Measurements from ENCODE around the gene CCDC27.

CCDC27 gene

DNA sequence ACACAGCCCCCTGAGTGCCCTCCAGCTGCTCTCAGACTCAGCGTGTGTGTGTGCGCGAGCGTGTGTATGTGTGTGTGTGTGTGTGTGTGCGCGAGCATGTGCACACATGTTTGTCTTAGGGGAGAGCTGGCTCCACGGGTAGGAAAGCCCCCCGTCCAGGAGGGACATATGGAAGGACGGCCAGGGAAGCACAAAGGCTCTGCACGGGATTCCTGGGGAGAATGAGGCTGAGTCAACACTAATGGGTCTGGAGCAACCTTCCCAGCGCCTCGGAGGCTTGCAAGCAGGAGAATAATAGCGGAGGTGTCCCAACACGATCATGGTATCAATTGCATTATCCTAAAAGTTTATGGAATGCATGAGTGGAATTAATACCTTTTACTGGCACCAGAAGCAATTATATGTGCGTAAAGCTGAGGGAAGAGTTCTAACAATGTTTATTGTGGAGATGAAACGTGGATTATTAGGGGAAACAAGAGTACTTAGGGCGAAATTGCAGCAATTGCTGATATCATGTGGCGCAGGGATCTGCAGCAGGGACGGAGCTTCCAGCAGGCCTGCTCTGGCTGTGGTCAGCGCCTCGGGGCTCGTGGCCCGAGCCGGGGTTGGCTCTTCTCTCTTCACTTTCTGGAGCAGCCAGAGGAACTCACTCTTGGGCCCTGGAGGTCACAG lies 40.3 kb upstream of the CCDC27 start:
- Histone ChIP-seq H3K9me3 (no peaks in the 10 kb centered on the region), H3K36me3 (no peaks in the 10 kb centered on the region), H3K27me3 (no peaks in the 10 kb centered on the region), H3K4me1 (peaks cover 26% of the 10 kb centered on the region), H3K4me3 (ENCODE audit: low read depth, low read length) (no peak overlapping the region)
- TF ChIP-seq, protein P1, sequence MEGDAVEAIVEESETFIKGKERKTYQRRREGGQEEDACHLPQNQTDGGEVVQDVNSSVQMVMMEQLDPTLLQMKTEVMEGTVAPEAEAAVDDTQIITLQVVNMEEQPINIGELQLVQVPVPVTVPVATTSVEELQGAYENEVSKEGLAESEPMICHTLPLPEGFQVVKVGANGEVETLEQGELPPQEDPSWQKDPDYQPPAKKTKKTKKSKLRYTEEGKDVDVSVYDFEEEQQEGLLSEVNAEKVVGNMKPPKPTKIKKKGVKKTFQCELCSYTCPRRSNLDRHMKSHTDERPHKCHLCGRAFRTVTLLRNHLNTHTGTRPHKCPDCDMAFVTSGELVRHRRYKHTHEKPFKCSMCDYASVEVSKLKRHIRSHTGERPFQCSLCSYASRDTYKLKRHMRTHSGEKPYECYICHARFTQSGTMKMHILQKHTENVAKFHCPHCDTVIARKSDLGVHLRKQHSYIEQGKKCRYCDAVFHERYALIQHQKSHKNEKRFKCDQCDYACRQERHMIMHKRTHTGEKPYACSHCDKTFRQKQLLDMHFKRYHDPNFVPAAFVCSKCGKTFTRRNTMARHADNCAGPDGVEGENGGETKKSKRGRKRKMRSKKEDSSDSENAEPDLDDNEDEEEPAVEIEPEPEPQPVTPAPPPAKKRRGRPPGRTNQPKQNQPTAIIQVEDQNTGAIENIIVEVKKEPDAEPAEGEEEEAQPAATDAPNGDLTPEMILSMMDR (IDR thresholded peaks at IDR 0.05; ENCODE audit: low read depth, low read length), result no peak
- DNase-seq, result peak; percentile 58

DNA sequence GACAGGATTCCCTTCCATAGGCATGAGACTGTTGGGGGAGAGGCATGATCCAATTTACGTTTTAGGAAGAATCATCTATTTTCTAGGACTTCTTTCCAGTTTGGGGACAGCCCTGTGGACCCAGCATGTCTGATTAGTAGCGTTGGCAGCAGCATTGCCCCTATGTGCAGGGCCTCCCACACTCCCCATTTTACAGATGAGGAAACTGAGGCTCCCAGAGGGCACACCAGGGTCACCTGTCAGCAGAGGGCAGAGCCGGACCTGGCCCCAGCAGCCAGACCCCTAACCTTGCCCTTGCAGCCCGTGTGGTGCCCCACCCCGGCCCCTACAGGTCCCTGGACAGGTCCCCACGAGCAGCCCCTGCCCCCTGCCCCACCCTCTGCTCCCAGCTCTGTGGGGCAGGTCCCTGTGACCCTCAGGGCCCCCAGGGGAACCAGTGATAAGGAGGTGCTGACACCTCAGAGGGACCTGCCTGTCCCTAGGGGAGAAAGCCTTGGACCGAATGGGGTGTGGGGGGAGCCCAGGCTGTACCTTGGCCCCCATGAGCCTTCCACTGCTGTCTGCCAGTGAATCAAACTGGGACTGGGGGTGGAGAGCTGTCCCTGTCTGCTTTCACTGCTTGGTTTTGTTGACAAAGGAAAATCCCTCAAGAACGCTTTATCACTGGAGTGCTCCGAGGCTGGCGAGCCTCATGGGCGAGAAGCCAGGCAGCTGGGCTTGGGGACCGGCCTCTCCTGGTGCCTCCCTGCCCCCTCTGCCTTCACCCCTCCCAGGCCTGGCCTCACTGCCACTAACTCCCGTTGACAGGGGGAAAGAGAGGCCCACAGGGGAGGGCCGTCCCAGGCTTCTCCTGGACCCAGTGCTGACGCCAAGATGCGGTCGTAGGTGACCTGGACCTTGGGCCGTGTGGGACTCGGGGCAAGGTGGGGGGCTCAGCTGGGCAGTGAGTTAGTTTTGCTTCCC lies 39.4 kb upstream of the CCDC27 start:
- Histone ChIP-seq H3K4me1 (peaks cover 33% of the 10 kb centered on the region), H3K4me3 (ENCODE audit: low read depth, low read length) (no peak overlapping the region), H3K36me3 (no peaks in the 10 kb centered on the region), H3K9me3 (no peaks in the 10 kb centered on the region), H3K27me3 (no peaks in the 10 kb centered on the region)
- TF ChIP-seq, protein P1 (IDR thresholded peaks at IDR 0.05; ENCODE audit: low read depth, low read length), result no peak
- DNase-seq, result peak; percentile 61

DNA sequence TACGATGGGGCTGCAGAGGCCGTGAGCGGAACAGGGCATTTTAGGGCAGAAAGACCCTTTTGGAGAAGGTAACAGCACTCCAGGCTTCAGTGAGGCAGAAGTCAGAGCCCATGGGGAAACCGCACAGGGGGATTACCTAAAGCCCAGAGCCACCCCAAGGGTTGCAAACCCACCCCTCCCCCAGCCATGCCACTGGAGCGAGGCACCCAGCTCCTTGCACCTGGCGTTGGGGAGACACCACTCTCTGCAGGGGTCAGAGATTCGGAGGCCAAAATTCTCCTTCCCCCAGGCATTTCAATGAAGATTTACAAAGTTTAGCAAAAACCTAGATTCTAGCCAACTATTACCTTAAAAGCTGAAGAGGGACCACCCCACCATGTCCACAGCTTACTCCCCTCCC lies 38.4 kb upstream of the CCDC27 start:
- TF ChIP-seq, protein P1 (IDR thresholded peaks at IDR 0.05; ENCODE audit: low read depth, low read length), result no peak
- H3K9me3 ChIP-seq, result no peaks in the 10 kb centered on the region
- H3K27me3 ChIP-seq, result no peaks in the 10 kb centered on the region
- H3K4me1 ChIP-seq, result peaks cover 33% of the 10 kb centered on the region
- no peak for DNase-seq
- no peaks in the 10 kb centered on the region for H3K36me3 ChIP-seq
- no peak overlapping the region for H3K4me3 ChIP-seq (ENCODE audit: low read depth, low read length)

DNA sequence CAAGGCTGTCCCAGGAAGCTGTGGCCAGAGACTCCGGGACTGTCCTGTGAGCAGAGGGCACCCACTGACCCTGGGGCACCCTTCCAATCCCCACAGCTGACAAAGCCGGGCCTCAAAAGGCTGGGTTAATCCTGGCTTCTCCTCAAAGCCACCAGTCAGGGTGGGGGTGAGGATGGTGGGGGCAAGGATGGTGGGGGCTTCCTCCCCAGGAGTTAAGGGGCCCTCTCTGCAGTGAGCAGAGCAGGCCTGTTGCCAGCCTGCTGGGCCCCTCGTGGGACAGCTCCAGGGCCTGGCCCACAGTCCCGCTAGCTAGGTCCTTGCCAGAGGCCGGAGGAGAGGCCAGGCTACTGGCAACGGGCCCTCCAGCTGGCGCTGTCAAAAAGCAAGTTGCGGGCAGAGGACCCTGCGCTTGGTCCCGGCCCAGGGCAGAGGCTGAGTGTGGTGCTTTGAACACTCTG lies 37.9 kb upstream of the CCDC27 start:
- TF ChIP-seq, protein P1 (IDR thresholded peaks at IDR 0.05; ENCODE audit: low read depth, low read length), result no peak
- H3K4me1 ChIP-seq, result peaks cover 37% of the 10 kb centered on the region
- H3K27me3 ChIP-seq, result no peaks in the 10 kb centered on the region
- H3K9me3 ChIP-seq, result no peaks in the 10 kb centered on the region
- H3K36me3 ChIP-seq, result no peaks in the 10 kb centered on the region
- no peak overlapping the region for H3K4me3 ChIP-seq (ENCODE audit: low read depth, low read length)
- peak; percentile 22 for DNase-seq

DNA sequence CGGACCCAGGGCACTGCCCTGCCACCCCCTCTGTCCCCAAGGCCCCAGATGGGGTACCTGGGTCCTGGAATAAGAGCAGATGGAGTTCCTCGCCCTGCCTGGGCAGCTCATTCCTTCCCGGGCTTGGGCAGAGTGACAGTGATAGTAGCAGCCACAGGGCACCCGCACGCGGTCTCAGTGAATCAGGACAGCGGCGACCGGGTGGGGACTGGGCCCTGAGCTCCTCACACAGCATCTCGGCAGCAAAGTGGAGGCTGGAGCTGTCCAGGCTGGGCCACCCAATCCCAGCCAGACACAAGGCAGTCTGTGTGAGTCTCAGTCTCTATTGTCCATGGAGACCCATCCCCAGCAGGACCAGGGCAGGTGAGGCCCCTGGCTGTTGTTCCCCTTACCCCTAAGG lies 37.4 kb upstream of the CCDC27 start:
- no peak for DNase-seq
- Histone ChIP-seq H3K4me1 (peaks cover 39% of the 10 kb centered on the region), H3K27me3 (no peaks in the 10 kb centered on the region), H3K36me3 (no peaks in the 10 kb centered on the region), H3K9me3 (no peaks in the 10 kb centered on the region), H3K4me3 (ENCODE audit: low read depth, low read length) (no peak overlapping the region)
- TF ChIP-seq, protein P1 (IDR thresholded peaks at IDR 0.05; ENCODE audit: low read depth, low read length), result no peak
